ENCODE measurements around the gene AJAP1.

GRCh38 chr1:4762146-4762545 lies 107.7 kb downstream of the AJAP1 start:
- TF ChIP-seq CTCF (IDR thresholded peaks at IDR 0.05), result no peak
- no peak for TF ChIP-seq EZH2 (IDR thresholded peaks at IDR 0.05; ENCODE audit: borderline replicate concordance, insufficient read depth, low read depth, low read length, poor library complexity, severe bottlenecking)

All from B cell (primary cell).